ENCODE measurements around the gene AKAP6. TPM values are rescaled to one million over a fixed set of nuclear protein-coding genes. Genes with fewer than 3 reads are reported as not detected.

AKAP6 gene
- total RNA-seq, 1 donor from 2014 or later, result 7.7 TPM

DNA sequence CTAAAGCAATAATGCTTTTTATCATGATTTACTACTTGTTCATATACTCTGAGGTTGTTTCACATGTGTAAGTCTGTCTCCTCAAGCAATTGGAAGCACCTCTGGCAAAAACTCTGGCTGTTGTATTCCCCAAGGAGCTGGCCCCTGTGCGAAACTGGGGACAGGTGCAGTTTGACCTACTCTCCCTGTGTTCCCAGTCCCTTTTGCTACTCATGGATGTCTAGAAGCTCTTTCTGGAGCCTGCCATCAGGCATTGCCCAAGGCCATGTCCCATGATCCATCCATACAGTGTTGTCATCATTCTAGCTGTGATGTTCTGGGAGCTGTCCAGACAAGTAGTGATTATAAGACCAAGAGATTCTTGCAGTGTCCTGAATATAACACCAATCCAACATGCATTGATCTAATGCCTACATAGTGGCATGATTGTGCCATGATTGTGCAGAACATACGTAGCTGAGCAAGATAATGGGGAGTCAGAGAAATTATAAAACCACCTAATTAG is 14.9 kb downstream of the AKAP6 start:
- TF ChIP-seq, protein P1, sequence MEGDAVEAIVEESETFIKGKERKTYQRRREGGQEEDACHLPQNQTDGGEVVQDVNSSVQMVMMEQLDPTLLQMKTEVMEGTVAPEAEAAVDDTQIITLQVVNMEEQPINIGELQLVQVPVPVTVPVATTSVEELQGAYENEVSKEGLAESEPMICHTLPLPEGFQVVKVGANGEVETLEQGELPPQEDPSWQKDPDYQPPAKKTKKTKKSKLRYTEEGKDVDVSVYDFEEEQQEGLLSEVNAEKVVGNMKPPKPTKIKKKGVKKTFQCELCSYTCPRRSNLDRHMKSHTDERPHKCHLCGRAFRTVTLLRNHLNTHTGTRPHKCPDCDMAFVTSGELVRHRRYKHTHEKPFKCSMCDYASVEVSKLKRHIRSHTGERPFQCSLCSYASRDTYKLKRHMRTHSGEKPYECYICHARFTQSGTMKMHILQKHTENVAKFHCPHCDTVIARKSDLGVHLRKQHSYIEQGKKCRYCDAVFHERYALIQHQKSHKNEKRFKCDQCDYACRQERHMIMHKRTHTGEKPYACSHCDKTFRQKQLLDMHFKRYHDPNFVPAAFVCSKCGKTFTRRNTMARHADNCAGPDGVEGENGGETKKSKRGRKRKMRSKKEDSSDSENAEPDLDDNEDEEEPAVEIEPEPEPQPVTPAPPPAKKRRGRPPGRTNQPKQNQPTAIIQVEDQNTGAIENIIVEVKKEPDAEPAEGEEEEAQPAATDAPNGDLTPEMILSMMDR (IDR thresholded peaks at IDR 0.05), result no peak
- intact Hi-C loops (cut with DNase I), result no loop called here
- Histone ChIP-seq H3K9me3 (no peaks in the 10 kb centered on the region), H3K27ac (no peak overlapping the region), H3K27me3 (no peaks in the 10 kb centered on the region), H3K4me3 (no peak overlapping the region), H3K4me1 (no peaks in the 10 kb centered on the region), H3K36me3 (no peaks in the 10 kb centered on the region)
- ATAC-seq (no peak), DNase-seq (no peak)

DNA sequence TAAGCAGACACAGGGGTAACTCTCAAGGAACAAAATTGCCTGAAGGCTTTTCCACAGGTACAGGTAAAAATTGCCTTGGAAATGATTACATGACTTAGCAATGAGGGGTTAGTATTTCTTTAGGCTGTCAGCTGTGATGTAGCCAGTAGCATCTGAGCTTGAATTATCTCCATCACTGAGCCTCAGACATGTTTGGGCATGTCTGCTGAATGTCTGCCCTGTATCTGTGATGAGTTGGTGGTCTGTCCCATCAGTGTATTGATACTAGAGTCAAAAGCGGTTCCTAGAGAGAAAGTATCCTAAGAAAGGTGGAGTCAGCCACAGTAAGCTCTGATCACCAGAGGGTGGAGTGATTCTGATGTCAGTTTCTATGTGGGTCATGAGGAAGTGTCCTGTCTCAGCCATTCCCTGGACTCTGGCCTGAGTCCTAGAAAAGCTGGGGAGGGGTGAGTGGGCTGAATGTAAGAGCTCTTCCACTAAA is 16.3 kb downstream of the AKAP6 start:
- no peaks in the 10 kb centered on the region for H3K36me3 ChIP-seq
- H3K27me3 ChIP-seq, result no peaks in the 10 kb centered on the region
- no peak overlapping the region for H3K27ac ChIP-seq
- intact Hi-C loops (cut with DNase I), result no loop called here
- TF ChIP-seq, protein P1 (IDR thresholded peaks at IDR 0.05), result no peak
- no peak overlapping the region for H3K4me3 ChIP-seq
- no peaks in the 10 kb centered on the region for H3K9me3 ChIP-seq
- DNase-seq, result no peak
- ATAC-seq, result no peak
- H3K4me1 ChIP-seq, result no peaks in the 10 kb centered on the region

DNA sequence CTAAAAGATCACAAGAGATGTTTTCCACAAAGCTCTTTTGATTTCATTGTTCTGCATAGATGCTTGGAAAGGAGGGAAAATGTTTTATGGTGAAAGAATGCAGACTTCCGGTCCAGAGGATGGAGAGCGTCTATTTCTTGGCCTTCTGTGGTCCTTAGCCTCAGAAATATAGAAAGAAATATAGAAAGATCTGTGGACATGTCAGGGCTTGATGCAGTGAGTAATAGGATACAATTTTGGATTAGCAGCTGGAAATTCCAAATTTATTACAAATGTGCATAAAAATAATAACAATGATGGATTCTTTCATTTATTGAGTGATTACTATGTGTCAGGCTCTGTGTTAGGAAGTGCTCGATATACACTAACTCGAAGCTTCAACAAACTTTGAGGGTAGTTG is 20.2 kb downstream of the AKAP6 start:
- intact Hi-C loops (cut with DNase I), result no loop called here
- Histone ChIP-seq H3K36me3 (no peaks in the 10 kb centered on the region), H3K9me3 (no peaks in the 10 kb centered on the region), H3K4me3 (no peak overlapping the region), H3K4me1 (no peaks in the 10 kb centered on the region), H3K27me3 (no peaks in the 10 kb centered on the region), H3K27ac (no peak overlapping the region)
- TF ChIP-seq, protein P1 (IDR thresholded peaks at IDR 0.05), result no peak
- no peak for ATAC-seq
- no peak for DNase-seq

DNA sequence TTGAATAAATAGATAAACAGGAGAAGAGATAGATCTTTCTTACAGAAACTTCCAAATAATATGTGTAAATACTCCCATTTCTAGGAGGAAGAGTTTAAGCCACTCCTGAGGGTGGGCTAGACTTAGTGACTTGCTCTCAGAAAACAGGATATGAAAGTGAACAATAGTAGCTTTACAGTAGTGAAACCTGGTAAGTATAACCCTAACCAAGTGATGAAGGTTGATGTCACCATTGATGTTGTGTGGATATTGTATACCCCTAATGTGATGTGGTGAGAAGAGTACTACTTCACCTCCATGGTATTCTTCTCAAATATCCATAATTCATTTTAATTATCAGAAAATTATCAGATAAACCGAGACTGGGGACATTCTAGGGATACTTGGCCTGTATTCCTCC is 20.9 kb downstream of the AKAP6 start:
- no peaks in the 10 kb centered on the region for H3K9me3 ChIP-seq
- H3K4me3 ChIP-seq, result no peak overlapping the region
- H3K27me3 ChIP-seq, result no peaks in the 10 kb centered on the region
- TF ChIP-seq, protein P1 (IDR thresholded peaks at IDR 0.05), result no peak
- H3K27ac ChIP-seq, result no peak overlapping the region
- intact Hi-C loops (cut with DNase I), result no loop called here
- DNase-seq, result no peak
- ATAC-seq, result no peak
- H3K4me1 ChIP-seq, result no peaks in the 10 kb centered on the region
- H3K36me3 ChIP-seq, result no peaks in the 10 kb centered on the region

DNA sequence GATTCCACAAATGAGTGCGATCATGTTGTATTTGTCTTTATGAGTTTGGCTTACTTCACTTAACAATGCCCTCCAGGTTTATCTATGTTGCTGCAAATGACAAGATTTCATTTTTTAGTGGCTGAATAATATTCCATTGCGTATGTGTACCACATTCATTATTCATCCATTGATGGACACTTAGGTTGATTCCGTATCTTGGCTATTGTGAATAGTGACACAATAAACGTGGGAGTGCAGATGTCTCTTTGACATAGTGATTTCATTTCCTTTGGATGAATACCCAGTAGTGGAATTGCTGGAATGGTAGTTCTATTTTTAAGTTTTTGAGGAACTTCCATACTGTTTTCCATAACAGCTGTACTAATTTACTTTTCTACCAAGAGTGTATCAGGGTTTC is 23.5 kb downstream of the AKAP6 start:
- DNase-seq, result no peak
- Histone ChIP-seq H3K27me3 (no peaks in the 10 kb centered on the region), H3K36me3 (no peaks in the 10 kb centered on the region), H3K4me1 (no peaks in the 10 kb centered on the region), H3K27ac (no peak overlapping the region), H3K9me3 (no peaks in the 10 kb centered on the region), H3K4me3 (no peak overlapping the region)
- intact Hi-C loops (cut with DNase I), result no loop called here
- TF ChIP-seq, protein P1 (IDR thresholded peaks at IDR 0.05), result no peak
- no peak for ATAC-seq

DNA sequence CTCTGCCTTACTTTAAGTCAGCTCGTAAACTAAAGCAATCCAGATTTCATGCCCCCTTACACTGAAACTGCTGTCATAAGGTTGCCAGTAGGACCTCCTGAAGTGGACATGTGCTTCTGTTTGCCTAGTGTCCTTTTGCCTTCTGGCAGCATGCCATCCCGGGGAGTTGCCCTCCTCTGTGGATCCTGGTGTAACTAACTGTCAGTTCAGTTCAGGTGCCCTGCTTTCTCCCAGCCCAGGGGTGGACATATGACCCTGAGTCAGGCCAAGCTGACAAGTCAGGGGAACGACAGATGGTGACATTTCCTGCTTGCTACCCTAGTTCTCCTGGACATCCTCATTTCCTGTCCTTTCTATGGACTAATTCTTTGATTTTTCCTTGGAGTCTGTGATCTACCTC is 25.6 kb downstream of the AKAP6 start:
- ATAC-seq, result no peak
- DNase-seq, result no peak
- H3K4me3 ChIP-seq, result no peak overlapping the region
- H3K4me1 ChIP-seq, result no peaks in the 10 kb centered on the region
- intact Hi-C loops (cut with DNase I), result no loop called here
- no peaks in the 10 kb centered on the region for H3K27me3 ChIP-seq
- no peaks in the 10 kb centered on the region for H3K9me3 ChIP-seq
- H3K27ac ChIP-seq, result no peak overlapping the region
- TF ChIP-seq, protein P1 (IDR thresholded peaks at IDR 0.05), result no peak
- no peaks in the 10 kb centered on the region for H3K36me3 ChIP-seq
